Stimulated activated naive B cell treated with anti-CD40 and anti-IgM and Interleukin-4, amounts not matched to agents 10 μg/mL and 1 μg/mL and 100 μg/mL, for 72 hours (primary cell): Measurements from ENCODE around the gene DAPL1.
"Not testable (repeated sequence)": the region's sequence is repeated elsewhere in the genome, so short reads cannot be mapped to it uniquely, and the experiment has no call there.

Experiments used
- ATAC-seq, 2 donors: fragments of 150-1000 bp; cut with Tn5 transposase; replicated peaks; 2 replicates each; pipeline ENCODE4 v1.10.0; 2021; ENCODE audit warnings: moderate library complexity in 1 of 2
- DNase-seq: peaks from one replicate; pipeline ENCODE4 v3.0.0; 2021
- H3K27ac Mint-ChIP-seq: one replicate; pipeline ENCODE4 v1.8.0; 2022; ENCODE audit warnings: mild to moderate bottlenecking, mixed read lengths
- H3K27me3 Mint-ChIP-seq, 2 donors: one replicate each; pipeline ENCODE4 v1.8.0; 2022; ENCODE audit warnings: mixed read lengths in 2 of 2
- H3K36me3 Mint-ChIP-seq, 2 donors: one replicate each; pipeline ENCODE4 v1.8.0; 2022; ENCODE audit warnings: mixed read lengths in 2 of 2, mild to moderate bottlenecking in 1 of 2
- H3K4me1 Mint-ChIP-seq, 2 donors: one replicate each; pipeline ENCODE4 v1.8.0; 2022; ENCODE audit warnings: mixed read lengths in 2 of 2, mild to moderate bottlenecking in 1 of 2
- H3K4me3 Mint-ChIP-seq, 2 donors: one replicate each; pipeline ENCODE4 v1.8.0; 2022; ENCODE audit warnings: mild to moderate bottlenecking in 2 of 2, mixed read lengths in 2 of 2, moderate library complexity in 1 of 2
- H3K9me3 Mint-ChIP-seq, 2 donors: one replicate each; pipeline ENCODE4 v1.8.0; 2022; ENCODE audit warnings: mixed read lengths in 2 of 2, mild to moderate bottlenecking in 1 of 2

DAPL1 gene

DNA sequence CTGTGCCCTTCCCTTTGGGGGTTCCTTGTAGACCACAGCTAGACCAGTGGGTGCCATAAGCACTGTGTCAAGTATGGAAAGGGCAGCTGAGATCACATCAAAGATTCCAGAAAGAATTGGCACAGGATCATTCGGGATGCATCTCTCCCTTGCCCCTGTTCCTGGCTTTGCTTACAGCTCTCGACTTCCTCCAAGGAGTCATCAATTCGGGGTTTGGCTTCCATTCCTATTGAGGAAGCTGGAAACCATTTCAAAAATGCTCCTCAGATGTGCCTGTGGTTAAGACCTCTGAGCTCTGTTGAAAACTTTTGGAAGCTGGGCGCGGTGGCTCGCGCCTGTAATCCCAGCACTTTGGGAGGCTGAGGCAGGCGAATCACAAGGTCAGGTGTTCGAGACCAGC, 65.1 kb downstream of the DAPL1 start:
- H3K9me3 Mint-ChIP-seq, H3K27ac Mint-ChIP-seq, DNase-seq, H3K4me3 Mint-ChIP-seq, ATAC-seq, H3K4me1 Mint-ChIP-seq, H3K27me3 Mint-ChIP-seq, H3K36me3 Mint-ChIP-seq: not testable (repeated sequence)

DNA sequence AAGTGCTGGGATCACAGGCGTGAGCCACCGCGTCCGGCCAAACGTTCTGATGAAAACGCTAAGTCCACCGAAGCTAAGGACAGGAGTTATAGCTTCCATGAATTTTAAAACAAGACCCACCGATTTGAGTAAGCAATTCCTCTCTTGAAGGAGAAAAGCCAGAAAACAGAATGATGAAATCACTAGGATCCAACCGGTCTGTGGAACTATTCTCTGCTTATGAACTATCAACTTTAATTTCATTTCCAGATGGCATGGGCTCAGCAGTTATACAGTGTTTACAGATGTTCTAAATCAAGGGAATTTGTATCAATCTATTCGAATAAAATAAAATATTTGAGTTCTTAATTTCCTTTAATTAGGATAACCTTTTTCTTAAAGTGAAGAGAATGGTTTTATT, 66.5 kb downstream of the DAPL1 start:
- DNase-seq, H3K4me1 Mint-ChIP-seq, H3K27ac Mint-ChIP-seq, H3K9me3 Mint-ChIP-seq, H3K4me3 Mint-ChIP-seq, H3K27me3 Mint-ChIP-seq, H3K36me3 Mint-ChIP-seq, ATAC-seq: not testable (repeated sequence)

DNA sequence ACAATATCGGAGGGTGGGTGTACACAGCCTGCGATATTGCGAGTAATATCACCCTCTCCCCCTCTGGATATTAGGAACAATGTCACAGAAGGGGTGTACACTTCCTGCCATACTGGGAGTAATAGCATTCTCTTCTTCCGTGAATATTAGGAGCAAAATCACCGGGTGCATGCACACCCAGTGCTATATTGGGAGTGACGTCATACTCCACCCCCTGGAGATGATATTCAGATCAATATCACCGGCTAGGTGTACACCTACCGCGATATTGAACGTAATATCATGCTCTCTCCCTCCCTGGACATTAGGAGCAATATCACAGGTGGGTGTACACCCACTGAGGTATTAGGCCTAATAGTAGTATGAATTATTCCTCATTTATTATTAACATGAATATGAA, 70.4 kb downstream of the DAPL1 start:
- not testable (repeated sequence) for H3K36me3 Mint-ChIP-seq, DNase-seq, H3K9me3 Mint-ChIP-seq, ATAC-seq, H3K27me3 Mint-ChIP-seq, H3K27ac Mint-ChIP-seq, H3K4me1 Mint-ChIP-seq, H3K4me3 Mint-ChIP-seq
